ENCODE results near the gene CTU2. TPM values are rescaled to one million over a fixed set of nuclear protein-coding genes. Genes with fewer than 3 reads are reported as not detected.

The CTU2 gene
- total RNA-seq, 1 experiment from 2014 or later, result 39.4 TPM

GRCh38 chr16:88743693-88744576 is 37.6 kb downstream of the CTU2 start:
- no TSS peak for BruUV-seq (replicated peaks)
- Histone ChIP-seq H3F3A (ENCODE audit: low read length, unreplicated experiment) (no peaks in the 10 kb centered on the region), H4K20me1 (ENCODE audit: low read length) (no peaks in the 10 kb centered on the region), H3K9ac (ENCODE audit: low read length) (no peak overlapping the region), H3K27me3 (ENCODE audit: low read length) (no peaks in the 10 kb centered on the region), H2AFZ (ENCODE audit: low read length) (no peak overlapping the region), H3K36me3 (ENCODE audit: low read depth, low read length) (no peaks in the 10 kb centered on the region), H3K79me2 (ENCODE audit: low read length) (no peaks in the 10 kb centered on the region), H3K27ac (ENCODE audit: low read length) (no peak overlapping the region), H3K9me2 (replicated peaks; ENCODE audit: low read length) (no peaks in the 10 kb centered on the region), H3K9me3 (ENCODE audit: low read length) (no peaks in the 10 kb centered on the region), H3K4me1 (ENCODE audit: insufficient read depth, low read length) (no peaks in the 10 kb centered on the region), H3K4me2 (ENCODE audit: low read length) (no peak overlapping the region), H3K4me3 (ENCODE audit: low read length) (no peak overlapping the region)
- peak; percentile 65 for DNase-seq
- CTCF ChIA-PET, result no interaction called here
- no peak for TF ChIP-seq EZH2phosphoT487 (IDR thresholded peaks at IDR 0.05; ENCODE audit: borderline replicate concordance, low read length)
- TF ChIP-seq CTCF (conservative IDR thresholded peaks at IDR 0.05; ENCODE audit: low read depth, low read length), result peak; percentile 82
- ATAC-seq, result peak; percentile 78
- POLR2A ChIA-PET (ENCODE audit: unreplicated experiment), result no interaction called here
- intact Hi-C loops (cut with micrococcal nuclease), result no loop called here

- no peak overlapping the region for H3K4me3 ChIP-seq (ENCODE audit: low read length)
Measured at GRCh38 chr16:88744577-88745521, 38.5 kb downstream of the CTU2 start.

More at GRCh38 chr16:88744577-88745521, 38.5 kb downstream of the CTU2 start:
- H3K36me3 ChIP-seq (ENCODE audit: low read depth, low read length), result no peaks in the 10 kb centered on the region
- no peaks in the 10 kb centered on the region for H4K20me1 ChIP-seq (ENCODE audit: low read length)
- ChIA-PET POLR2A (ENCODE audit: unreplicated experiment) (no interaction called here), CTCF (no interaction called here)
- no peaks in the 10 kb centered on the region for H3K9me2 ChIP-seq (replicated peaks; ENCODE audit: low read length)
- no peaks in the 10 kb centered on the region for H3K27me3 ChIP-seq (ENCODE audit: low read length)
- H3K4me1 ChIP-seq (ENCODE audit: insufficient read depth, low read length), result no peaks in the 10 kb centered on the region
- ATAC-seq (no peak), DNase-seq (no peak)
- H3K9me3 ChIP-seq (ENCODE audit: low read length), result no peaks in the 10 kb centered on the region
- BruUV-seq (replicated peaks), result no TSS peak
- TF ChIP-seq CTCF (conservative IDR thresholded peaks at IDR 0.05; ENCODE audit: low read depth, low read length), result no peak
- TF ChIP-seq EZH2 (IDR thresholded peaks at IDR 0.05; ENCODE audit: low read length, unreplicated experiment), result no peak
- TF ChIP-seq EZH2phosphoT487 (IDR thresholded peaks at IDR 0.05; ENCODE audit: borderline replicate concordance, low read length), result no peak
- intact Hi-C loops (cut with micrococcal nuclease), result no loop called here
- no peak overlapping the region for H3K9ac ChIP-seq (ENCODE audit: low read length)
- no peak overlapping the region for H3K27ac ChIP-seq (ENCODE audit: low read length)
- H3K79me2 ChIP-seq (ENCODE audit: low read length), result no peaks in the 10 kb centered on the region
- no peaks in the 10 kb centered on the region for H3F3A ChIP-seq (ENCODE audit: low read length, unreplicated experiment)
- no peak overlapping the region for H2AFZ ChIP-seq (ENCODE audit: low read length)
- no peak overlapping the region for H3K4me2 ChIP-seq (ENCODE audit: low read length)
